Stimulated activated CD8-positive, alpha-beta memory T cell treated with anti-CD3 and anti-CD28 coated beads, Interleukin-15, amount 100 ng/mL, for 4 hours (primary cell): ENCODE measurements around the gene ASPSCR1.
"Not testable (repeated sequence)": the region's sequence is repeated elsewhere in the genome, so short reads cannot be mapped to it uniquely, and the experiment has no call there.

ENCODE experiments used
- DNase-seq, 2 donors: peaks; one replicate each; pipeline ENCODE4 v3.0.0-alpha.2; 2020; ENCODE audit warnings: low read depth in 2 of 2

The ASPSCR1 gene

GRCh38 chr17:82023447-82024241 is 46.2 kb downstream of the ASPSCR1 start:
- DNase-seq: no peak

- no peak for DNase-seq
Measured at GRCh38 chr17:82024859-82025258, 47.4 kb downstream of the ASPSCR1 start.

DNA sequence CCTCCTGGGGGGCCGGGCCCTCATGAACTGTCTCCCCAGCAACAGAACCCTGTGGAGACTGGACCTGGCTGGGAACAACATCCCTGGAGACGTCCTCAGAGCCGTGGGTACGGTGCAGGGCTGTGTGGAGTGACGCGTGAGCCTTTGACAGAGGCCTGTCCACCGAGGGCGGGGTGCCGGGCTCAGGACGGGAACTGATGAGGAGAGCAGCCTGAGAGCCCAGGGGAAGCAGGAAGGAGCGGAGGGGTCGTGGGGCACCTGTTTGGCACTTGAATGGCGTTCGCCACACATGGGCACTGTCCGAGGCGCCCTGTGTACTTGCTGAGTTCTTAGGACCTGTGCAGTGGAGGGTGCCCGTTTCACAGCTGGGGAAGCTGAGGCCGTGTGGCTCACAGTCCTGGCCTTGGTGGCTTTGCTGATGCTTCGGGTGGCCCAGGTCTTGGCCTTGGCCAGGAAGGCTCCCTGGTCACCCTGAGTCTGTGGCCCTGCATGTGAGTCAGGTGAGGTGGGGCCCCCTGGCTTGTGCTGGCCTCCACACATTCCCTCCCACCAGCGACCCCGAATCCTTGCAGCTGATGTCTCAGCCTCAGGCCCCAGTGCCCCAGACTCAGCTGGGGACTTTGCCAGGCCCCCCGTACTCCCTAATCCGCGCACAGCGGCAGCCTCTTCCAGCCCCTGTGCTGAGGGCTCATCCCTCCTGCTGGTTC is 48.1 kb downstream of the ASPSCR1 start:
- no peak for DNase-seq

GRCh38 chr17:82028246-82028645 is 50.8 kb downstream of the ASPSCR1 start:
- no peak for DNase-seq

- no peak for DNase-seq
Measured at GRCh38 chr17:82028966-82029365, 51.5 kb downstream of the ASPSCR1 start.

GRCh38 chr17:82029391-82029790 is 52.0 kb downstream of the ASPSCR1 start:
- DNase-seq: no peak

GRCh38 chr17:82029990-82030469 is 52.6 kb downstream of the ASPSCR1 start:
- DNase-seq: no peak

- DNase-seq: peak; percentile 43 to 55
Measured at GRCh38 chr17:82030470-82031302, 53.3 kb downstream of the ASPSCR1 start.

- no peak for DNase-seq
Measured at GRCh38 chr17:82031303-82031884, 54.0 kb downstream of the ASPSCR1 start, which contains the start of gene RAC3. Gene RAC3, plus strand, starts transcription at chr17:82031678. Its CDS starts 84 bp downstream, at chr17:82031762.

DNA sequence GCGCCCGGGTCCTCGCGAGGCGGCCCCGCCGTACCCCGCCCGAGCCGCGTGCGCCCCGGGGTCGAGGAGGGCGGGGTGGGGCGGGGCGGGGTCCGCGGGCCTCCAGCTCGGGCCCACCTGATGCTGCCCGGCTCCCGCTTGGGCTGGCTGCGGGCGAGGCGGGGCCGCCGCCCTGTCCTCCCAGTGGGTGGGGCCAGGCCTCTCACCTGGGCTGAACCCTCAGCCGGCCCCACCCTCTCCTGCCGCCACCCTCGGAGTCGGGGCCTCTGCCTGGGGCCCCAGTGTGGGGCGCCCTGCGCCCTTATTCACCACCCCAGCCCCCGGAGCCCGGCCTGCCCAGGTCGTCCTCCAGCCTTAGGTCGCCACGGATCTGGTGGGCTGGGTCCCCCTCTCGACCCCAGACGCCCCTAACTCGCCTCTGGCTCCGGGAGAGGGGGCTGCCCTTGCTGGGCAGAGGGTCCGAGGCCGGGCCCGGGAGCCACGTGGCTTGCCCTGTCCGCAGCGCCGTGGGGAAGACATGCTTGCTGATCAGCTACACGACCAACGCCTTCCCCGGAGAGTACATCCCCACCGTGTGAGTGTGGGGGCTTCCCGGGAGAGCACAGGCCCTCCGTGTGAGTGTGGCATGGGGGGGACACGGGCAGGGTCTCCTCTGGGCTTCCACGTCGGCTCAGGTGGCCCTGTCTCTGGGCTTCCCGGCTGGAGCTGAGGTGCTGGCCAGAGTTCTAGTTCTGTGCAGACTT is 54.6 kb downstream of the ASPSCR1 start:
- no peak for DNase-seq

DNA sequence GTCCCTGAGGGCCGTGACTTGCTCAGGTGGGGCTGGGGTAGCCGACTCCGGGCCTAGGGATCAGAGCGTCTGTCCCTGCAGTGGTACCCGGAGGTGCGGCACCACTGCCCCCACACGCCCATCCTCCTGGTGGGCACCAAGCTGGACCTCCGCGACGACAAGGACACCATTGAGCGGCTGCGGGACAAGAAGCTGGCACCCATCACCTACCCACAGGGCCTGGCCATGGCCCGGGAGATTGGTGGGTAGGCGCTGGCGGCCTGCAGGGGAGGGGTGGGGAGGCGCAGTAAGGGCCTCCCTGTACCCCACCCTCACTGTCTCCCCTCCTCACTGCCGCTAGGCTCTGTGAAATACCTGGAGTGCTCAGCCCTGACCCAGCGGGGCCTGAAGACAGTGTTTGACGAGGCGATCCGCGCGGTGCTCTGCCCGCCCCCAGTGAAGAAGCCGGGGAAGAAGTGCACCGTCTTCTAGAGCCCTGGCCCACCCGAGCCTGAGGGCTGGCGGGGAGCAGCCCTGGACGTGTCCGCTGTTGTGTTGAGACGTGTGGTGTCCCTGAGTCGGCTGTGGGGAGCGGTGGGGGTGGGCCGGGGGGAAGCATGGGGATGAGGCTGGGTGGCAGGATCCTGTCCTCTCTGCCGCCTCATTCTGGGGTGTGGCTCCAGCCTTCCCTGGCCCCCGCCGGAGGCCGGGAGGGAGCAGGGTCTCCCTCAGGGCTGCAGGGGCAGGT is 56.1 kb downstream of the ASPSCR1 start:
- DNase-seq: no peak

DNA sequence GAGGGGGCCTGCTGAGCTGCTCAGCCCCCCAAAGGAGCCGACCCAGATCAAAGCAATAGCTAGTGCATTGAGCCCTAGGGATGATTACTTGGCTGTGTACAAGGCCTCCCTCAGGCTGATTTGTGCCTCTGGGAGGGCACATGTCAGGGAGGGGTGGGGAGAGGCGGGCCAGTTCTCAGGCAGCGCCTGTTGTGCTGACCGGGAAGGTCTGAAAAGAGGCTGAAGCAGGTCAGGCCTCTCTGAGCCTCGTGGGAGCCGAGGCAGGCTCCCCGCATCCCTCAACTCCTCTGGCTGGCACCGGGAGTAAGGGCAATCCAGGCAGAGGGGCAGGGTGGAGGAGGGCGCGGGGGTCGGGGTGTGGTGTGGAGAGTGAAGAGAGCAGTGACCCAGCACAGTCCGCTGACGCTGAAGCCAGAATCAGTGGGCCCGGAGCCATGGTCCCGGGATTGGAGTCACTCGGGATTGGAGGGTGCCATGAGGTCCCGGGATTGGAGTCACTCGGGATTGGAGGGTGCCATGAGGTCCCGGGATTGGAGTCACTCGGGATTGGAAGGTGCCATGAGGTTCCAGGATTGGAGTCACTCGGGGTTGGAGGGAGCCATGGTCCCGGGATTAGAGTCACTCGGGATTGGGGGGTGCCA is 57.1 kb downstream of the ASPSCR1 start:
- no peak for DNase-seq

- no peak for DNase-seq
Measured at GRCh38 chr17:82035488-82035887, 58.1 kb downstream of the ASPSCR1 start.

- no peak for DNase-seq
Measured at GRCh38 chr17:82035956-82036633, 58.7 kb downstream of the ASPSCR1 start.

DNA sequence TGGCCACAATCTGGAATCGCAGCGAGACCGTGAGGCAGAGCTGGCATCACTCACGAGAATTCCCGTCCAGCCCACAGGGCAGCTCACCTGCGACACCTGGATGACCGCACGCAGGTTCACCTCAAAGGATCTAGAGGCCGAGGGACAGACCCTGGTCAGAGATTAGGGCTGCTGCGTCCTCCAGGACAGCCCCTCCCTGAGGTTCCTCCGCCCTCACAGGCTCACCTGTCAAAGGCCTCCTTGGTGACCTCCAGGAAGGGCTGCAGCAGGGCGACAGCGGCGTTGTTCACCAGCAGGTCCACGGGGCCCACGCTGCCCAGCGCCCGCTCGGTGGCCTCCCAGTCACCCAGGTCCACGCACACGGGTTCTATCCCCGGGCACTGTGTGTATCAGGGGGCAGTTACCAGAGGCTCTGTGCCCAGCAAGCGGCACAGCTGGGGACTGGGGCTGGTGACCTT is 59.2 kb downstream of the ASPSCR1 start:
- DNase-seq: no peak

- DNase-seq: peak; percentile 82 to 87
Measured at GRCh38 chr17:82037092-82037888, 59.9 kb downstream of the ASPSCR1 start, which contains the start of gene DCXR. Gene DCXR, minus strand, starts transcription at chr17:82037697. Its CDS starts 15 bp downstream, at chr17:82037682.

- DNase-seq: no peak
Measured at GRCh38 chr17:82037889-82038195, 60.4 kb downstream of the ASPSCR1 start.

- not testable (repeated sequence) for DNase-seq
Measured at GRCh38 chr17:82038796-82039409, 61.5 kb downstream of the ASPSCR1 start.
